GM06990 (cell line): ENCODE data around the gene ATG4D.
A peak's percentile ranks its signal among the peaks of the same experiment; 100 is the strongest.

Source experiments
- DNase-seq: peaks from one replicate; pipeline ENCODE4 v3.0.0-alpha.2; 2011; ENCODE audit not compliant: insufficient read length; ENCODE audit errors: extremely low read depth
- H3K27me3 ChIP-seq: replicated peaks from 2 replicates; pipeline ENCODE4 v1.6.0; 2011; ENCODE audit warnings: low read length; ENCODE audit not compliant: control insufficient read depth, insufficient read depth
- H3K36me3 ChIP-seq: 2 replicates; pipeline ENCODE4 v1.5.1; 2011; ENCODE audit warnings: low read length; ENCODE audit not compliant: control insufficient read depth, insufficient read depth
- H3K4me3 ChIP-seq: replicated peaks from 2 replicates; pipeline ENCODE4 v1.5.1; 2011; ENCODE audit warnings: low read depth, mild to moderate bottlenecking, control low read depth, low read length
- TF ChIP-seq, protein P1 (sequence below): IDR thresholded peaks from 2 replicates; pipeline ENCODE4 v1.5.1; 2011; ENCODE audit warnings: low read length, control low read depth, mild to moderate bottlenecking, inconsistent platforms; ENCODE audit not compliant: insufficient read depth, poor library complexity, severe bottlenecking

ATG4D gene

GRCh38 chr19:10551698-10552301, 8.1 kb downstream of the ATG4D start:
- H3K27me3 ChIP-seq: no peaks in the 10 kb centered on the region
- TF ChIP-seq, protein P1, sequence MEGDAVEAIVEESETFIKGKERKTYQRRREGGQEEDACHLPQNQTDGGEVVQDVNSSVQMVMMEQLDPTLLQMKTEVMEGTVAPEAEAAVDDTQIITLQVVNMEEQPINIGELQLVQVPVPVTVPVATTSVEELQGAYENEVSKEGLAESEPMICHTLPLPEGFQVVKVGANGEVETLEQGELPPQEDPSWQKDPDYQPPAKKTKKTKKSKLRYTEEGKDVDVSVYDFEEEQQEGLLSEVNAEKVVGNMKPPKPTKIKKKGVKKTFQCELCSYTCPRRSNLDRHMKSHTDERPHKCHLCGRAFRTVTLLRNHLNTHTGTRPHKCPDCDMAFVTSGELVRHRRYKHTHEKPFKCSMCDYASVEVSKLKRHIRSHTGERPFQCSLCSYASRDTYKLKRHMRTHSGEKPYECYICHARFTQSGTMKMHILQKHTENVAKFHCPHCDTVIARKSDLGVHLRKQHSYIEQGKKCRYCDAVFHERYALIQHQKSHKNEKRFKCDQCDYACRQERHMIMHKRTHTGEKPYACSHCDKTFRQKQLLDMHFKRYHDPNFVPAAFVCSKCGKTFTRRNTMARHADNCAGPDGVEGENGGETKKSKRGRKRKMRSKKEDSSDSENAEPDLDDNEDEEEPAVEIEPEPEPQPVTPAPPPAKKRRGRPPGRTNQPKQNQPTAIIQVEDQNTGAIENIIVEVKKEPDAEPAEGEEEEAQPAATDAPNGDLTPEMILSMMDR: peak; percentile 3
- no peak for DNase-seq
- no peak overlapping the region for H3K4me3 ChIP-seq
- peaks cover 39% of the 10 kb centered on the region for H3K36me3 ChIP-seq

DNA sequence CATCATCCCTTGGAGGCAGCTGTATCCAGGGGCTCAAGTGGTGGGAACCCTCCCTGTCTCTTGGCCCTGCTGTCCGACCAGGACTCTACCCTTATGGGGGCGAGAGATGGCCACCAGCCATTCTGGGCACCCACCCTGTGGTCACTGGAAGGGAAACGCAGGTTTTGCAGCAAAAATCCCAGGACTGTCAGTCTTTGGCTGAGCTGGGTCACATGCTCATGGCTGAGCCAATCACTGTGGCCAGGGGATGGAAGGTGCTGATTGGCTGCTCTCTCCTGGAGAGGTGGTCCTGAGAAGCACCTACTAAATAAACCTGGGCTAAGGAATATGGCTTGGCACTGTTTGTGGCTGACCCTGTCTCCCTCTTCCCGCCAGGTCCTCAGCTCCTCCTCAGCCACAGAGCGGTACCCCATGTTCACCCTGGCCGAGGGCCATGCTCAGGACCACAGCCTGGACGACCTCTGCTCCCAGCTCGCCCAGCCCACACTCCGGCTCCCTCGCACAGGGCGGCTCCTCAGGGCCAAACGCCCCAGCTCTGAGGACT, 8.9 kb downstream of the ATG4D start:
- H3K36me3 ChIP-seq: peaks cover 35% of the 10 kb centered on the region
- no peaks in the 10 kb centered on the region for H3K27me3 ChIP-seq
- H3K4me3 ChIP-seq: no peak overlapping the region
- no peak for DNase-seq
- TF ChIP-seq, protein P1: no peak

GRCh38 chr19:10553087-10553667, 9.5 kb downstream of the ATG4D start:
- TF ChIP-seq, protein P1: no peak
- DNase-seq: no peak
- no peaks in the 10 kb centered on the region for H3K27me3 ChIP-seq
- peaks cover 39% of the 10 kb centered on the region for H3K36me3 ChIP-seq
- no peak overlapping the region for H3K4me3 ChIP-seq

DNA sequence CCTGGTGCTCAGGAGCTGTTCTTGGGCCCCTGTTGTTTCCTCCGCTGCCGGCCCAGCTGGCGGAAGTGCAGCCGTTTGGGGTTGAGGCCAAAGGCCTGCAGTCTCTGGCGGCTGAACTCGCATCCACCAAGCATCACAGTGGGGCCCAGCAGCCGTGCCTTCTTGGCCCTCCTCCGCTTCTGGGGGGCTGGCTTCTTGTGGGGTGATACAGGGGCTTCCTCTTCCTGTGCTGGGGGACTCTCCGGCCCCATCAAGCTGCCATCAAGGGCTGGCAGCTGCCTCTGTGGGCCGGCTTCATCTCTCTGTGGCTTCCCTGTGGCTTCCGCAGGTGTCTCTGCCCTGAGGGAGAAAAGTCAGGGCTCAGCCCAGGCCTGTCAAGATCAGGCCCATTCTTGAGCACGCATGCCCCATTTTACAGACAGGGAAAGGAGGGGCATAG, 10.3 kb downstream of the ATG4D start:
- Histone ChIP-seq H3K4me3 (no peak overlapping the region), H3K27me3 (no peaks in the 10 kb centered on the region), H3K36me3 (peaks cover 39% of the 10 kb centered on the region)
- TF ChIP-seq, protein P1: no peak
- DNase-seq: peak; percentile 66

GRCh38 chr19:10554760-10555609, 11.3 kb downstream of the ATG4D start:
- TF ChIP-seq, protein P1: no peak
- H3K27me3 ChIP-seq: no peaks in the 10 kb centered on the region
- no peak for DNase-seq
- H3K4me3 ChIP-seq: no peak overlapping the region
- peaks cover 43% of the 10 kb centered on the region for H3K36me3 ChIP-seq
